Effector memory CD4-positive, alpha-beta T cell (primary cell): Measurements from ENCODE around the gene ZNF316.
A peak's percentile ranks its signal among the peaks of the same experiment; 100 is the strongest.

Experiments
- DNase-seq, 3 donors: peaks; one replicate each; pipeline ENCODE4 v3.0.0-alpha.2; 2020
- H3K27ac ChIP-seq: 2 replicates; pipeline ENCODE4 v1.7.0; 2013; ENCODE audit warnings: mild to moderate bottlenecking, low read length, moderate library complexity; ENCODE audit not compliant: insufficient read depth, poor library complexity, severe bottlenecking
- H3K27me3 ChIP-seq: replicated peaks from 2 replicates; pipeline ENCODE4 v1.7.0; 2013; ENCODE audit warnings: mild to moderate bottlenecking, low read length; ENCODE audit not compliant: insufficient read depth, control insufficient read depth, poor library complexity, severe bottlenecking
- H3K36me3 ChIP-seq: 2 replicates; pipeline ENCODE4 v1.7.0; 2013; ENCODE audit warnings: mild to moderate bottlenecking, low read length, moderate library complexity; ENCODE audit not compliant: control insufficient read depth, insufficient read depth
- H3K4me1 ChIP-seq: 2 replicates; pipeline ENCODE4 v1.7.0; 2013; ENCODE audit warnings: low read length, mild to moderate bottlenecking; ENCODE audit not compliant: control insufficient read depth, insufficient read depth, poor library complexity, severe bottlenecking
- H3K4me3 ChIP-seq: 2 replicates; pipeline ENCODE4 v1.7.0; 2013; ENCODE audit warnings: low read length, low read depth, mild to moderate bottlenecking; ENCODE audit not compliant: insufficient read depth, poor library complexity, severe bottlenecking
- H3K9me3 ChIP-seq: 2 replicates; pipeline ENCODE4 v1.7.0; 2013; ENCODE audit warnings: mild to moderate bottlenecking, low read length, moderate library complexity; ENCODE audit not compliant: control insufficient read depth

Gene ZNF316

GRCh38 chr7:6637544-6638229 lies 569 bp downstream of the ZNF316 start:
- Histone ChIP-seq H3K27ac (peak overlapping the region; percentile 60), H3K27me3 (no peaks in the 10 kb centered on the region), H3K36me3 (peaks cover 17% of the 10 kb centered on the region), H3K4me3 (peak overlapping the region; percentile 59), H3K4me1 (peaks cover 12% of the 10 kb centered on the region), H3K9me3 (no peaks in the 10 kb centered on the region)
- peak; percentile 38 to 50 (median 47) for DNase-seq

DNA sequence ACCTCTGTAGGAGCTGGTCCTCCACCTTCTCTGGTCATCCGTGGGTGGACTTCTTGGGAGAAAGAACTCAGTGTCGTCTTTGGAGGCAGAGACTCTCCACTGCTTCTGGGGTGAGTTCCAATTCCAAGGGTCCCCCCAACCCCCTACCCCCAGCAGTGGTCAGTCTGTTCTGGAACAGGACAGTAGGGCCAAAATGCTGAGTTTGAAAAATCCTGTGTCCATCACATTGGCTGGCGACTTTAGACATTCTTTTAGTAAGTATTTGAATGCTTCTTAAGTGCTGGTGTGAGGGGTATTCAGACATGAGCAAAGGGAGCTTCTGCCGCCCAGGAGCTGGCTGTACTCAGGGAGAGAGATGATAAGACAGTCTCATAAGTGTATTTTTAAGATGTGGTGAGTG lies 1.9 kb downstream of the ZNF316 start:
- no peak for DNase-seq

GRCh38 chr7:6639627-6640026 lies 2.5 kb downstream of the ZNF316 start:
- DNase-seq: no peak
- no peak overlapping the region for H3K4me3 ChIP-seq
- H3K9me3 ChIP-seq: no peaks in the 10 kb centered on the region
- no peaks in the 10 kb centered on the region for H3K27me3 ChIP-seq
- H3K4me1 ChIP-seq: peaks cover 12% of the 10 kb centered on the region
- H3K36me3 ChIP-seq: peaks cover 37% of the 10 kb centered on the region
- no peak overlapping the region for H3K27ac ChIP-seq

More for the DNA sequence above, 1.9 kb downstream of the ZNF316 start:
- Histone ChIP-seq H3K9me3 (no peaks in the 10 kb centered on the region), H3K36me3 (peaks cover 31% of the 10 kb centered on the region), H3K4me1 (peaks cover 12% of the 10 kb centered on the region), H3K4me3 (no peak overlapping the region), H3K27ac (no peak overlapping the region), H3K27me3 (no peaks in the 10 kb centered on the region)

- DNase-seq: no peak
- H3K27ac ChIP-seq: no peak overlapping the region
- peaks cover 43% of the 10 kb centered on the region for H3K36me3 ChIP-seq
- no peak overlapping the region for H3K4me3 ChIP-seq
- H3K9me3 ChIP-seq: no peaks in the 10 kb centered on the region
- peaks cover 12% of the 10 kb centered on the region for H3K4me1 ChIP-seq
- H3K27me3 ChIP-seq: no peaks in the 10 kb centered on the region
These were observed 3.2 kb downstream of the ZNF316 start for GRCh38 chr7:6640246-6640721.

DNA sequence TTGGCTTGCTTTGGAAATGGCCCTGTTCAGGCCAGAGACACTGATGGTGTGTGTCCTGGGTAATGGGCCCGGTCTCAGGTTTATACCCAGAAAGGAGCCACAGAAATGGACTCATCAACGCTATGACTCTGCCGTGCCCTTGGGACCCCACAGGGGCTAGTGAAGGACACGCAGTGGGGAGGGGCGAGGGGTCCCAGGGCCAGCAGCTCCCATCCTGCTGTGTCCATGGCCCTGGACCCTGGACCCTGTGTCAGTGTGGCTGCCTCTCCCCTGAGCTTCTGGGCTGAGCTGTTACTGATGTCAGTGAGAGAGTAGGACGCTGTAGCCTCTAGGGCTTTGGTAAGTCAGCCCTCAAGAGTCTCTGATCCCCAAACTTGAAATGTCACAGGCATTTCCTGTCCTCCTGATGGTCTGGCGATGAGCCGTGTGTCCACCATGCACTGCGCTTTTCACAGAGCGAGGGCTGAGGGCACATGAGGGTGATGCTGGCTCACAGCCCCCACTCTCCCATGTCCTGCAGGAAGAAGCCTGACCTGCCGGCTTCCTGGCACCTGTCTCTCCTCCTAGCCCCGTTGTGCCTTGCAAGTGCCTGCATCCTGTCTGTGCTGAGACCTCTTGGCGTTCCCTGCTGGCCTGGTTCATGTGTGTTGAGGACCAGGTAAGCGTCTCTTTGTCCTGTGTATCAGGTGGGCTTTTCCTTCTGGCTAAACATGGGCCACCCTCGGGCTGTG lies 4.4 kb downstream of the ZNF316 start:
- Histone ChIP-seq H3K27ac (no peak overlapping the region), H3K4me3 (no peak overlapping the region), H3K4me1 (peaks cover 12% of the 10 kb centered on the region), H3K9me3 (no peaks in the 10 kb centered on the region), H3K27me3 (no peaks in the 10 kb centered on the region), H3K36me3 (peaks cover 47% of the 10 kb centered on the region)
- DNase-seq: no peak

DNA sequence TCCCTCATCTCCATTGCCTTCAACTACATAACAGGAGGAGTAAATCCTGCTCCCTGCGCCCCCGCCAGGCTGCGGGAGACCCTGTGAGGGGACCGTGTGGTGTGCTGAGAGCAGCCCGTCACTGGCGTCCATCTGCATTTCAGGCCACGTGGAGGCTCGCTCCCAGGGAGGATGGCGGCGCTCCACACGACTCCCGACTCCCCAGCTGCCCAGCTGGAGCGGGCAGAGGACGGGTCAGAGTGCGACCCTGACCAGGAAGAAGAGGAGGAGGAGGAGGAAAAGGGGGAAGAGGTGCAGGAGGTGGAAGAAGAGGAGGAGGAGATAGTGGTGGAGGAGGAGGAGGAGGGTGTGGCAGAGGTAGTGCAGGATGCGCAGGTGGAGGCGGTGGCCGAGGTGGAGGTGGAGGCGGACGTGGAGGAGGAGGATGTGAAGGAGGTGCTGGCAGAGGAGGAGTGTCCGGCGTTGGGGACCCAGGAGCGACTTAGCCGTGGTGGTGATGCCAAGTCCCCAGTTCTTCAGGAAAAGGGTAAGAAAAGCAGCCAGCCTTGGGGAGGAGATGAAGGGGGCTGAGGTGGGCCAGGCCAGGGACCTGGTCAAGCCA lies 5.2 kb downstream of the ZNF316 start:
- H3K4me1 ChIP-seq: peaks cover 9% of the 10 kb centered on the region
- H3K36me3 ChIP-seq: peaks cover 49% of the 10 kb centered on the region
- no peak overlapping the region for H3K27ac ChIP-seq
- DNase-seq: no peak
- H3K4me3 ChIP-seq: no peak overlapping the region
- no peaks in the 10 kb centered on the region for H3K27me3 ChIP-seq
- no peaks in the 10 kb centered on the region for H3K9me3 ChIP-seq

- Histone ChIP-seq H3K27ac (no peak overlapping the region), H3K9me3 (no peaks in the 10 kb centered on the region), H3K4me3 (no peak overlapping the region), H3K36me3 (peaks cover 55% of the 10 kb centered on the region), H3K4me1 (peaks cover 6% of the 10 kb centered on the region), H3K27me3 (no peaks in the 10 kb centered on the region)
- no peak for DNase-seq
These were observed 5.9 kb downstream of the ZNF316 start for GRCh38 chr7:6642861-6643640.

DNA sequence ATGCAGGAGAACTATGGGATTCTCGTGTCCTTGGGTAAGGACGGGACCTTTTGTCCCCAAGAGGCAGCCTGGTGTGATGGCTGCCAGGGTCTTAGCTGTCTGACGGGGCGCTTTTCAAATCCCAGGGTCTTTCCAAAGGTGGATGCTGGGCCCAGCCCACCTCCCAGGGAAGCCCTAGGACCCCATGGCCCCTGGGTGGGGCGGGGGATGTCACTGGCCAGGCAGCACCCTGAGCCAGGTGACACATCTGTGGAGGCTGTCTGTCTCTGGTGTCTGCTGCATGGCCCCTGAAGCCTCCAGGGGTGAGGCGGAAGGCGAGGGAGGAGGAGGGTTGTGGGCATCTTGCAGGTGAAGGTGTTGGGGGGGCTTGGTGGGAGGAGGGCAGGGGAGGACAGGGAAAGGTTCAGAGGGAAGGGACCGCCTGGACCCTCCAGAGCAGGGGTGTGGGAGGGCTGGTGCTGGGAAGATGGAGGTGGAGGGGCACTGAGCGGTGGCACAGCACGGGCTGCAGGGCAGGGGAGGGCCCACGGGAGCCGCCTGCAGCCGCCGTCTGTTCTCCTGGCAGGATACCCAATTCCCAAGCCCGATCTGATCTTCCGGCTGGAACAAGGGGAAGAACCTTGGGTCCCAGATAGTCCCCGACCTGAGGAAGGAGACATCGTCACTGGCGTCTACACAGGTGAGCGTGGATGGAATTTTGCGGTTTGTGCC lies 7.0 kb downstream of the ZNF316 start:
- Histone ChIP-seq H3K4me3 (no peak overlapping the region), H3K9me3 (no peaks in the 10 kb centered on the region), H3K4me1 (no peaks in the 10 kb centered on the region), H3K27me3 (no peaks in the 10 kb centered on the region), H3K36me3 (peaks cover 65% of the 10 kb centered on the region), H3K27ac (no peak overlapping the region)
- no peak for DNase-seq

DNA sequence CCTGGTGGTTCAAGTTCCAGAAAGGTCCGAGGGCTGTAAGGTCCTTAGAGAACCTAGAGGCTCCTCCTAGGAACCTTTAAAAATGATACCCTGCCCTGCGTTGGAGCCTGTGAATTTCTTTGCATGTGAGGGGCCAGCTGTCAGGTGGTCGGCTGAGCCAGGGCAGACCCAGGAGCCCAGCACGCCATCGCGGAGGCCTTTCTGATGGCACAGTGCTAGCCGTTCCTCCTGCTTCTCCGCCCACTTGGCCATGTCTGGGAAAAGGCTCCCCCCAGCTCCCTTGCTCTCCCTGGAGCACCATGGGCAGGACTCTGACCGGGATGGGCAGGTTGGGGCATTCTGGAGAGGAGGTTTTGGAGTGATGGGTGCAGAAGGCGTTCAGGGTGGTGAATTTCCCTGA lies 7.6 kb downstream of the ZNF316 start:
- DNase-seq: no peak
- no peak overlapping the region for H3K4me3 ChIP-seq
- no peaks in the 10 kb centered on the region for H3K27me3 ChIP-seq
- H3K36me3 ChIP-seq: peaks cover 72% of the 10 kb centered on the region
- H3K4me1 ChIP-seq: no peaks in the 10 kb centered on the region
- no peaks in the 10 kb centered on the region for H3K9me3 ChIP-seq
- H3K27ac ChIP-seq: no peak overlapping the region
